ENCODE data around the gene PIP5K1B.

GRCh38 chr9:68731857-68732256 is 26.8 kb downstream of the PIP5K1B start:
- TF ChIP-seq CREB5 (CRISPR knock-in tag; IDR thresholded peaks at IDR 0.05; ENCODE audit: low read depth) (no peak), SNAI2 (CRISPR knock-in tag; IDR thresholded peaks at IDR 0.05) (no peak), RARB (CRISPR knock-in tag; IDR thresholded peaks at IDR 0.05) (no peak), ZFP30 (CRISPR knock-in tag; IDR thresholded peaks at IDR 0.05) (no peak), ZNF8 (CRISPR knock-in tag; IDR thresholded peaks at IDR 0.05) (no peak), TCF4 (CRISPR knock-in tag; IDR thresholded peaks at IDR 0.05; ENCODE audit: borderline replicate concordance) (no peak), CSDC2 (CRISPR knock-in tag; IDR thresholded peaks at IDR 0.05) (no peak)

Data from SK-N-SH treated with all-trans-retinoic acid at 6 μM for 48 hours (cell line).